Activated T-cell treated with anti-CD3 and anti-CD28 coated beads, Interleukin-2, amount 50 U/mL, for 48 hours (primary cell): ENCODE data around the gene DCAF6.
"Not testable (repeated sequence)": the region's sequence is repeated elsewhere in the genome, so short reads cannot be mapped to it uniquely, and the experiment has no call there.

Source experiments
- DNase-seq, 2 experiments: peaks; one replicate each; pipeline ENCODE4 v3.0.0-alpha.2; 2020

DCAF6 gene

GRCh38 chr1:168035345-168035744, 98.9 kb downstream of the DCAF6 start:
- DNase-seq, result no peak

GRCh38 chr1:168042362-168042761, 105.9 kb downstream of the DCAF6 start:
- DNase-seq, result no peak

GRCh38 chr1:168045311-168045710, 108.8 kb downstream of the DCAF6 start:
- no peak for DNase-seq

GRCh38 chr1:168050307-168050706, 113.8 kb downstream of the DCAF6 start:
- DNase-seq, result no peak

GRCh38 chr1:168050880-168051279, 114.4 kb downstream of the DCAF6 start:
- DNase-seq, result no peak

- no peak for DNase-seq
Measured at GRCh38 chr1:168053681-168054080, 117.2 kb downstream of the DCAF6 start.

GRCh38 chr1:168054117-168054516, 117.6 kb downstream of the DCAF6 start:
- no peak for DNase-seq

- DNase-seq, result not testable (repeated sequence)
Measured at GRCh38 chr1:168056152-168056551, 119.7 kb downstream of the DCAF6 start.

GRCh38 chr1:168057355-168057754, 120.9 kb downstream of the DCAF6 start:
- DNase-seq, result no peak

GRCh38 chr1:168057921-168058320, 121.4 kb downstream of the DCAF6 start:
- DNase-seq, result no peak

- DNase-seq, result no peak
Measured at GRCh38 chr1:168064216-168064615, 127.7 kb downstream of the DCAF6 start.

GRCh38 chr1:168065506-168065905, 129.0 kb downstream of the DCAF6 start:
- no peak for DNase-seq

- no peak for DNase-seq
Measured at GRCh38 chr1:168069384-168069783, 132.9 kb downstream of the DCAF6 start.

- DNase-seq, result no peak
Measured at GRCh38 chr1:168079761-168080160, 143.3 kb downstream of the DCAF6 start.

- DNase-seq, result peak in 1 of 2 experiments; percentile 9
Measured at GRCh38 chr1:168081373-168082007, 145.0 kb downstream of the DCAF6 start.

- DNase-seq, result peak; percentile 80 to 81
Measured at GRCh38 chr1:168082008-168082876, 145.8 kb downstream of the DCAF6 start.

GRCh38 chr1:168083456-168084325, 147.2 kb downstream of the DCAF6 start:
- DNase-seq, result peak in 1 of 2 experiments; percentile 11

GRCh38 chr1:168084396-168085231, 148.1 kb downstream of the DCAF6 start:
- DNase-seq, result peak; percentile 76 to 80

GRCh38 chr1:168085401-168085872, 149.0 kb downstream of the DCAF6 start:
- DNase-seq, result peak in 1 of 2 experiments; percentile 15

GRCh38 chr1:168086438-168086837, 150.0 kb downstream of the DCAF6 start:
- peak in 1 of 2 experiments; percentile 19 for DNase-seq

GRCh38 chr1:168087696-168088095, 151.2 kb downstream of the DCAF6 start:
- no peak for DNase-seq
